GM18511 (cell line): ENCODE measurements around the gene PIK3R3.

Experiments
- ATAC-seq: cut with Tn5 transposase; IDR thresholded peaks from one replicate; pipeline ENCODE4 v1.9.1; 2021; ENCODE audit warnings: mild to moderate bottlenecking, moderate library complexity; ENCODE audit not compliant: unreplicated experiment

The PIK3R3 gene

GRCh38 chr1:45998020-45998617 lies 134.3 kb downstream of the PIK3R3 start:
- ATAC-seq: no peak

GRCh38 chr1:45995298-45995697 lies 137.1 kb downstream of the PIK3R3 start:
- no peak for ATAC-seq

GRCh38 chr1:45994423-45994822 lies 138.0 kb downstream of the PIK3R3 start:
- no peak for ATAC-seq
